H9 (cell line): ENCODE data around the gene PODNL1. TPM values are rescaled to one million over a fixed set of nuclear protein-coding genes. Genes with fewer than 3 reads are reported as not detected.

Experiments
- DNase-seq: peaks from one replicate; pipeline ENCODE4 v3.0.0-alpha.2; 2017
- H2AFZ ChIP-seq: one replicate; pipeline ENCODE4 v1.6.1; 2013; ENCODE audit warnings: mild to moderate bottlenecking, low read length, control low read depth, moderate library complexity
- H2AK5ac ChIP-seq: 2 replicates; pipeline ENCODE4 v1.6.1; 2013; ENCODE audit warnings: low read length, control low read depth, mixed read lengths; ENCODE audit not compliant: insufficient read length
- H2BK120ac ChIP-seq: one replicate; pipeline ENCODE4 v1.6.1; 2013; ENCODE audit warnings: low read depth, mild to moderate bottlenecking, low read length, control low read depth, inconsistent platforms; ENCODE audit not compliant: poor library complexity, severe bottlenecking
- H2BK12ac ChIP-seq: 2 replicates; pipeline ENCODE4 v1.6.1; 2013; ENCODE audit warnings: low read length, control low read depth, mixed read lengths, low read depth; ENCODE audit not compliant: insufficient read length
- H2BK15ac ChIP-seq: 2 replicates; pipeline ENCODE4 v1.6.1; 2013; ENCODE audit warnings: low read depth, low read length, control low read depth
- H2BK20ac ChIP-seq: one replicate; pipeline ENCODE4 v1.6.1; 2013; ENCODE audit warnings: low read depth, mild to moderate bottlenecking, low read length, control low read depth, inconsistent platforms; ENCODE audit not compliant: poor library complexity, severe bottlenecking
- H2BK5ac ChIP-seq: 2 replicates; pipeline ENCODE4 v1.6.1; 2013; ENCODE audit warnings: low read length, control low read depth, mixed read lengths; ENCODE audit not compliant: insufficient read length
- H3K14ac ChIP-seq: 2 replicates; pipeline ENCODE4 v1.6.1; 2013; ENCODE audit warnings: low read length, control low read depth; ENCODE audit not compliant: insufficient read depth
- H3K18ac ChIP-seq: 2 replicates; pipeline ENCODE4 v1.6.1; 2013; ENCODE audit warnings: low read depth, mild to moderate bottlenecking, mixed read lengths, low read length, control low read depth; ENCODE audit not compliant: insufficient read length
- H3K23ac ChIP-seq: 2 replicates; pipeline ENCODE4 v1.6.1; 2013; ENCODE audit warnings: low read length, control low read depth, mixed read lengths, low read depth; ENCODE audit not compliant: insufficient read length
- H3K23me2 ChIP-seq: 2 replicates; pipeline ENCODE4 v1.6.1; 2013; ENCODE audit warnings: low read depth, mild to moderate bottlenecking, mixed read lengths, low read length, control low read depth; ENCODE audit not compliant: insufficient read length, poor library complexity, severe bottlenecking
- H3K27ac ChIP-seq: 2 replicates; pipeline ENCODE4 v1.5.1; 2013; ENCODE audit warnings: low read length, control low read depth, mixed read lengths, low read depth; ENCODE audit not compliant: insufficient read length
- H3K27me3 ChIP-seq: 2 replicates; pipeline ENCODE4 v1.6.1; 2013; ENCODE audit warnings: low read length, control low read depth, inconsistent platforms; ENCODE audit not compliant: insufficient read depth
- H3K4ac ChIP-seq: 2 replicates; pipeline ENCODE4 v1.6.1; 2013; ENCODE audit warnings: low read depth, mild to moderate bottlenecking, control low read depth, inconsistent platforms, low read length, moderate library complexity
- H3K4me1 ChIP-seq: 2 replicates; pipeline ENCODE4 v1.6.1; 2013; ENCODE audit warnings: low read length, control low read depth, inconsistent platforms; ENCODE audit not compliant: insufficient read depth
- H3K4me2 ChIP-seq: 2 replicates; pipeline ENCODE4 v1.6.1; 2013; ENCODE audit warnings: low read length, control low read depth, mixed read lengths; ENCODE audit not compliant: insufficient read length, insufficient read depth
- H3K56ac ChIP-seq: 2 replicates; pipeline ENCODE4 v1.6.1; 2013; ENCODE audit warnings: low read depth, mild to moderate bottlenecking, mixed read lengths, low read length, control low read depth; ENCODE audit not compliant: insufficient read length
- H3K79me1 ChIP-seq: 2 replicates; pipeline ENCODE4 v1.6.1; 2013; ENCODE audit warnings: low read depth, mild to moderate bottlenecking, moderate library complexity, low read length, control low read depth, inconsistent platforms; ENCODE audit not compliant: insufficient read depth, poor library complexity, severe bottlenecking
- H3K79me2 ChIP-seq: 2 replicates; pipeline ENCODE4 v1.6.1; 2013; ENCODE audit warnings: low read length, control low read depth, inconsistent platforms; ENCODE audit not compliant: insufficient read depth
- H3K9ac ChIP-seq: 2 replicates; pipeline ENCODE4 v1.6.1; 2013; ENCODE audit warnings: low read length, control low read depth, mixed read lengths; ENCODE audit not compliant: insufficient read length; ENCODE audit errors: extremely low read depth
- H3K9me3 ChIP-seq: one replicate; pipeline ENCODE4 v1.6.1; 2013; ENCODE audit warnings: low read depth, low read length, inconsistent platforms; ENCODE audit not compliant: control insufficient read depth
- H3T11ph ChIP-seq: one replicate; pipeline ENCODE4 v1.6.1; 2013; ENCODE audit warnings: mild to moderate bottlenecking, low read length, control low read depth, inconsistent platforms
- H4K20me1 ChIP-seq: one replicate; pipeline ENCODE4 v1.6.1; 2013; ENCODE audit not compliant: control insufficient read depth, insufficient read length, insufficient read depth
- H4K5ac ChIP-seq: 2 replicates; pipeline ENCODE4 v1.6.1; 2013; ENCODE audit warnings: low read depth, mild to moderate bottlenecking, mixed read lengths, low read length, control low read depth; ENCODE audit not compliant: insufficient read length
- H4K8ac ChIP-seq: replicated peaks from 2 replicates; pipeline ENCODE4 v1.6.1; 2013; ENCODE audit warnings: low read length, control low read depth, mixed read lengths, low read depth; ENCODE audit not compliant: insufficient read length
- H4K91ac ChIP-seq: 2 replicates; pipeline ENCODE4 v1.6.1; 2013; ENCODE audit warnings: low read depth, mild to moderate bottlenecking, moderate library complexity, mixed read lengths, low read length, control low read depth; ENCODE audit not compliant: insufficient read length
- H3K27ac Mint-ChIP-seq, 3 experiments: 2 replicates in 2 of 3; 3 replicates in 1 of 3; pipeline ENCODE4 v1.8.0; 2020 to 2021; ENCODE audit warnings: mixed read lengths in 3 of 3, mild to moderate bottlenecking in 1 of 3, moderate library complexity in 1 of 3
- H3K27me3 Mint-ChIP-seq: 2 replicates; pipeline ENCODE4 v1.8.0; 2021; ENCODE audit warnings: low read depth, mild to moderate bottlenecking, moderate library complexity, mixed read lengths
- H3K36me3 Mint-ChIP-seq, 3 experiments: 2 replicates in 2 of 3; 3 replicates in 1 of 3; pipeline ENCODE4 v1.8.0; 2020 to 2021; ENCODE audit warnings: low read depth in 3 of 3, mixed read lengths in 3 of 3; ENCODE audit not compliant: insufficient read depth in 1 of 3
- H3K4me1 Mint-ChIP-seq, 2 experiments: 2 replicates each; pipeline ENCODE4 v1.8.0; 2020; ENCODE audit warnings: mixed read lengths in 2 of 2
- H3K4me3 Mint-ChIP-seq, 2 experiments: 2 replicates in 1 of 2; 3 replicates in 1 of 2; pipeline ENCODE4 v1.8.0; 2020 to 2021; ENCODE audit warnings: mild to moderate bottlenecking in 2 of 2, mixed read lengths in 2 of 2, moderate library complexity in 1 of 2
- H3K9me3 Mint-ChIP-seq, 2 experiments: 2 replicates in 1 of 2; 3 replicates in 1 of 2; pipeline ENCODE4 v1.8.0; 2020; ENCODE audit warnings: mild to moderate bottlenecking in 2 of 2, mixed read lengths in 2 of 2, moderate library complexity in 1 of 2
- WGBS: extraction: QIAGEN DNeasy Blood & Tissue Kit; methylation state at CpG from one replicate; pipeline ENCODE4 v1.1.7; 2013; ENCODE audit warnings: missing lambda C conversion rate, low lambda C conversion rate, mixed read lengths; ENCODE audit not compliant: insufficient read length; ENCODE audit errors: extremely low coverage; 5-methylcytosine and 5-hydroxymethylcytosine counted together
- total RNA-seq: library from RNA; stranded (reverse); gene quantifications from 2 replicates; pipeline ENCODE4 v1.2.1, GENCODE V29; 2021
- TF ChIP-seq, protein P1 (sequence below): fragments of 200-600 bp; sonication (generic); conservative IDR thresholded peaks from 3 replicates; pipeline ENCODE4 v1.8.0; 2021; ENCODE audit warnings: antibody characterized with exemption, mild to moderate bottlenecking

The PODNL1 gene
- total RNA-seq, 1 experiment from 2014 or later = 0.68 TPM

DNA sequence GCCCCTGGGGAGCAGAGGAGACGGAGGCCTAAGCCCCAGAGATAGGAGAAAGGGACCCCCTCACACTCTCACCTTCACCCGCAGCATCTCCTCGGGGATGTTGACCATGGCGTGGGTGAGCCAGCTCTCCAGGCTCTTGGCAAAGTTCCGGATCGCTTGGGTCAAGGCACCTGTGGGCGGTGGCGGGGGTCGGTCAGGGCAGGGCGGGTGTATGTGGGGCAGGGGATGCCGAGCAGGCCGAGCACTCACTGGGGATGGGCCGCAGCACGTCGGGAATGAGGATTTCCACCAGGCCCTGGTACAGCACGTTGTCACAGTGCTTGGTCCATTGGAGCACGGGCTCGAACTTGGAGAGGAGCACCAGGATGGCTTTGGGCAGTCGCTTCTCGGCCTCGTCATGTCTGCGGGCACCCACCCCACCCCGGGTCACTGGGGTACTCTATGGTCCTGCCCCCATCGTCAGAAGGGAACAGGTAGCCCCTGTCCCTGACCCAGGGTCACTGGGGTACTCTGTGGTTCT is 27.2 kb upstream of the PODNL1 start:
- Histone ChIP-seq H3K18ac (no peak overlapping the region), H3K27ac (no peak overlapping the region), H3K4me1 (no peaks in the 10 kb centered on the region), H4K5ac (no peak overlapping the region), H3K14ac (no peak overlapping the region), H3K56ac (no peak overlapping the region), H3K23me2 (no peaks in the 10 kb centered on the region), H2BK5ac (no peak overlapping the region), H2AK5ac (no peak overlapping the region), H3K4ac (no peak overlapping the region), H3K9me3 (no peaks in the 10 kb centered on the region), H3K27me3 (no peaks in the 10 kb centered on the region), H3K9ac (no peak overlapping the region), H3K79me1 (no peaks in the 10 kb centered on the region), H3K4me2 (no peak overlapping the region), H2AFZ (no peak overlapping the region), H3K79me2 (no peaks in the 10 kb centered on the region), H4K20me1 (no peaks in the 10 kb centered on the region), H2BK12ac (no peak overlapping the region), H2BK15ac (no peak overlapping the region), H4K91ac (no peak overlapping the region), H4K8ac (no peak overlapping the region), H3K23ac (no peak overlapping the region), H2BK120ac (no peak overlapping the region), H3T11ph (no peak overlapping the region), H2BK20ac (no peak overlapping the region)
- H3K27ac Mint-ChIP-seq = no peak overlapping the region
- no peaks in the 10 kb centered on the region for H3K27me3 Mint-ChIP-seq
- no peak overlapping the region for H3K4me3 Mint-ChIP-seq
- DNase-seq = peak; percentile 17
- TF ChIP-seq, protein P1, sequence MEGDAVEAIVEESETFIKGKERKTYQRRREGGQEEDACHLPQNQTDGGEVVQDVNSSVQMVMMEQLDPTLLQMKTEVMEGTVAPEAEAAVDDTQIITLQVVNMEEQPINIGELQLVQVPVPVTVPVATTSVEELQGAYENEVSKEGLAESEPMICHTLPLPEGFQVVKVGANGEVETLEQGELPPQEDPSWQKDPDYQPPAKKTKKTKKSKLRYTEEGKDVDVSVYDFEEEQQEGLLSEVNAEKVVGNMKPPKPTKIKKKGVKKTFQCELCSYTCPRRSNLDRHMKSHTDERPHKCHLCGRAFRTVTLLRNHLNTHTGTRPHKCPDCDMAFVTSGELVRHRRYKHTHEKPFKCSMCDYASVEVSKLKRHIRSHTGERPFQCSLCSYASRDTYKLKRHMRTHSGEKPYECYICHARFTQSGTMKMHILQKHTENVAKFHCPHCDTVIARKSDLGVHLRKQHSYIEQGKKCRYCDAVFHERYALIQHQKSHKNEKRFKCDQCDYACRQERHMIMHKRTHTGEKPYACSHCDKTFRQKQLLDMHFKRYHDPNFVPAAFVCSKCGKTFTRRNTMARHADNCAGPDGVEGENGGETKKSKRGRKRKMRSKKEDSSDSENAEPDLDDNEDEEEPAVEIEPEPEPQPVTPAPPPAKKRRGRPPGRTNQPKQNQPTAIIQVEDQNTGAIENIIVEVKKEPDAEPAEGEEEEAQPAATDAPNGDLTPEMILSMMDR = no peak
- peaks cover 4 to 6% of the 10 kb centered on the region in 2 experiments; a peak in 3 of 4 replicates for H3K4me1 Mint-ChIP-seq
- WGBS = no CpG with 5 or more reads among the region's 24 CpGs
- H3K9me3 Mint-ChIP-seq = no peaks in the 10 kb centered on the region
- peaks cover 17 to 49% (median 32%) of the 10 kb centered on the region in 3 experiments; a peak in 6 of 7 replicates for H3K36me3 Mint-ChIP-seq
